ENCODE results near the gene ARL15.

Gene ARL15

DNA sequence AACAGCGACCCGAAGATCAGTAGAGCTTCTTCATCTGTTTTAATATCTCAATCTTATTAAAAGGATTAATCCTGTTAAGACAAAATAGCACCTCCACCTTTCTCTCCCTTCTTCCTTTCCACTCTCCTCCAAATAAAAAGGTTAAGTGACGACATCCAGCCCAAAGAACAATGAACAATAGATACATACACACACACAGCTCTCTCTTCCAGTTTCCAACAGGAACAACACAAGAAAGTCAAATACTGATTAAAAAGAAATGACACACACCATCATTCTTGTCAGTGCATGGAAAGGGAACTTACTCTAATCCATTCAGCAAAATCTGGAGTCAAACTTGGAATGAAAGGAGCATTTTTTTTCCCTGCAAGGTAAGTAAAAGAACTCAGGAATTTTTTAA lies 2.8 kb downstream of the ARL15 start:
- DNase-seq: no peak
- H3K27ac Mint-ChIP-seq: no peak overlapping the region
- H3K9me3 Mint-ChIP-seq: no peaks in the 10 kb centered on the region
- peaks cover 14% of the 10 kb centered on the region for H3K36me3 Mint-ChIP-seq (ENCODE audit: insufficient read depth)
- no peaks in the 10 kb centered on the region for H3K27me3 Mint-ChIP-seq
- H3K4me1 Mint-ChIP-seq (ENCODE audit: low read depth in 2 of 2): peaks cover 26 to 34% of the 10 kb centered on the region in 2 donors
- no peak for ATAC-seq (replicated peaks)
- H3K4me3 Mint-ChIP-seq: no peak overlapping the region

DNA sequence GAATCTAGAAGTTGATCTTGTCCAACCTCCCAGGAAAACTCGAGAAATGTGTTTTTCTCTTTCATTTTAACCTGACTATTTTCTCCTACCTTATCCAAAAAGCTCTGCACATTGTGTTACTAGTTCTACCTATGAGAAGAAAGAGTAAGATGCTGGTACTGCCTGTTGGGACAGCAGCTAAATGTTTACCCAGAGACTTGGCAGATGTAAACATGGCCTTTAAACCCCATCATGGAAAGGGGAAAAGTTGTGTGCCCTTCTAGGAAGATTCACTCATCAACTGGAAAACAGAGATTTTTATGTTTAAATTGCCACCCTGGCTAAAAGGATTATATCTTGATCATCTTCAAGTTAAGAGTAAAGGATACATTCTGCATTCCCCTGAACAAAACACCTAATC lies 3.5 kb downstream of the ARL15 start:
- peaks cover 14% of the 10 kb centered on the region for H3K36me3 Mint-ChIP-seq (ENCODE audit: insufficient read depth)
- ATAC-seq (replicated peaks) (no peak), DNase-seq (no peak)
- H3K27ac Mint-ChIP-seq: no peak overlapping the region
- H3K4me1 Mint-ChIP-seq (ENCODE audit: low read depth in 2 of 2): peaks cover 30 to 36% of the 10 kb centered on the region in 2 donors
- H3K9me3 Mint-ChIP-seq: no peaks in the 10 kb centered on the region
- no peaks in the 10 kb centered on the region for H3K27me3 Mint-ChIP-seq
- H3K4me3 Mint-ChIP-seq: no peak overlapping the region

DNA sequence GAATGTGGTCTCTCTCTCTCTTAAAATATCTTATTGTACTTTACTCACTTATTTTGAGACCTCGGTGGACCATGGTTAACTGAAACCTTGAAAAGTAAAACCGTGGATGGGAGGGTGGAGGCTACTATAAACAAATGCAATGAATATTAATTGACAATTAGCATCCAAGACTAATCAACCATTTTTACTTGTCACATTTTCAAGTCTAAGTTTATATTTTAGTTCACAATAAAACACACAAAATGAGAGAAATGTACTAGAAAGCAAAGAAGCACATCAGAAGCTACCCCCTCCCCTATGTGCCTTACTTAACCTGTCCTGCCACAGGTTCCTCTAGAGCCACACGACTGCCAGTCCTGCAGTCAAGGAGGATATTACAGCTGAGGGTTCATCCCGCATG lies 4.6 kb downstream of the ARL15 start:
- DNase-seq (no peak), ATAC-seq (replicated peaks) (no peak)
- Mint-ChIP-seq H3K4me3 (no peak overlapping the region), H3K4me1 (ENCODE audit: low read depth in 2 of 2) (peaks cover 32 to 37% of the 10 kb centered on the region in 2 donors), H3K36me3 (ENCODE audit: insufficient read depth) (peaks cover 8% of the 10 kb centered on the region), H3K9me3 (no peaks in the 10 kb centered on the region), H3K27ac (no peak overlapping the region), H3K27me3 (no peaks in the 10 kb centered on the region)

DNA sequence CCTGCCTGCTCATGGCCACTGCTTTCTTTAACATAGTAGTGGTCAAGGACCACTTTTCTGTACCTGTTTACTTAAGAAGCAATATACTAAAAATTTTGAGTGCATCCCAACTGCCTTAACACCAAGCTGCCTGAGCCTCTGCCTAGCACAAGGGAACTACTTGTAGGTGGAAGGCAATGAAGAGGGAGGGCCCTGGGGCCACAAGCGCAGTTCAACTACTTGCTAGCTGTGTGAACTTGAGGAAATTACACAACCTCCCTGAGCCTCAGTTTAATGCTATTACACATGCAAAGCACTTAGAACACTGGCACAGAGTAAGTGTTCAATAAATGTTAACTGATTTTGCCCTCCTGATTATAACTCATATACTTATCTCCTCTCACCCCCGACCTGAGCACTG lies 6.3 kb downstream of the ARL15 start:
- ATAC-seq (replicated peaks) (no peak), DNase-seq (no peak)
- no peaks in the 10 kb centered on the region for H3K36me3 Mint-ChIP-seq (ENCODE audit: insufficient read depth)
- peaks cover 34 to 35% of the 10 kb centered on the region in 2 donors for H3K4me1 Mint-ChIP-seq (ENCODE audit: low read depth in 2 of 2)
- no peak overlapping the region for H3K4me3 Mint-ChIP-seq
- no peaks in the 10 kb centered on the region for H3K9me3 Mint-ChIP-seq
- H3K27me3 Mint-ChIP-seq: no peaks in the 10 kb centered on the region
- no peak overlapping the region for H3K27ac Mint-ChIP-seq

DNA sequence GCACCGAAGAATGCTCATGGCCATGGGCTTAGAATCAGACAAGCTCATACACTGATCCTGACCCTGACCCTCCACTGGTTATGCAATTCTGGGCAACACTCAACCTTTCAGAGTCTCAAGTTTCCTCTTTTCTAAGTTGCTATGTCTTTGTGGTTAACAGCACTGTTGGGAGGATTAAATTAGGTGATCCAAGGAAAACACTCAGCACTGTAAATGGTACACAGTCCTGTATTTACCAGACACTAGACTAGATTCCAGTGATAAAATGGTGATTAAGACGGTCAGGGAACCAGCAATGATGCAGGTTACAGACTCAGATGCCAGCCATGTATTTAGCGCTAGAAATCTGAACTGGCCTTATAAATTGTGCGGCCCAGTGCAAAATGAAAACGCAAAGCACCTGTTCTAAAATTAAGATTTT lies 8.1 kb downstream of the ARL15 start:
- Mint-ChIP-seq H3K27me3 (no peaks in the 10 kb centered on the region), H3K4me3 (no peak overlapping the region), H3K36me3 (ENCODE audit: insufficient read depth) (no peaks in the 10 kb centered on the region), H3K27ac (no peak overlapping the region), H3K9me3 (no peaks in the 10 kb centered on the region), H3K4me1 (ENCODE audit: low read depth in 2 of 2) (peaks cover 41 to 43% of the 10 kb centered on the region in 2 donors)
- DNase-seq (no peak), ATAC-seq (replicated peaks) (no peak)

DNA sequence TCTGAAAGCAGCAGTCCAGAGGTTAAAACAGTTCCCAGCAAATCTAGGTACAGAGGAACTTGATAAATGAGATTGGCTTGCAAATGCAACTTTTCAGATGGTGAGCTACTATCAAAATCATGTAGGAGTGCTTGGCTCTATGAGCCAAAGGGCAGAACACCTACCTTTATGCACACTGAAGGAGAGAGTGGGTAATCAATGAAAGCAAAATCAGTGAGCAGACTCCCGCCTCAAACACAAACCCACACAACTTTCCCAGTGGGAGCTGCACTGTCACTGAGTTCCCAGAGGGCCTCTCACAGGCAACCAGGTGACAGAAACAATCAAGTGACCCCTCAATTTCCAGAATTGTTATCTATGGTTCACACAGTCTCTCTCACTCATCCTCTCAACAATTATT lies 8.5 kb downstream of the ARL15 start:
- no peaks in the 10 kb centered on the region for H3K9me3 Mint-ChIP-seq
- H3K27ac Mint-ChIP-seq: no peak overlapping the region
- ATAC-seq (replicated peaks) (no peak), DNase-seq (no peak)
- peaks cover 44 to 45% of the 10 kb centered on the region in 2 donors for H3K4me1 Mint-ChIP-seq (ENCODE audit: low read depth in 2 of 2)
- H3K27me3 Mint-ChIP-seq: no peaks in the 10 kb centered on the region
- no peak overlapping the region for H3K4me3 Mint-ChIP-seq
- H3K36me3 Mint-ChIP-seq (ENCODE audit: insufficient read depth): no peaks in the 10 kb centered on the region

DNA sequence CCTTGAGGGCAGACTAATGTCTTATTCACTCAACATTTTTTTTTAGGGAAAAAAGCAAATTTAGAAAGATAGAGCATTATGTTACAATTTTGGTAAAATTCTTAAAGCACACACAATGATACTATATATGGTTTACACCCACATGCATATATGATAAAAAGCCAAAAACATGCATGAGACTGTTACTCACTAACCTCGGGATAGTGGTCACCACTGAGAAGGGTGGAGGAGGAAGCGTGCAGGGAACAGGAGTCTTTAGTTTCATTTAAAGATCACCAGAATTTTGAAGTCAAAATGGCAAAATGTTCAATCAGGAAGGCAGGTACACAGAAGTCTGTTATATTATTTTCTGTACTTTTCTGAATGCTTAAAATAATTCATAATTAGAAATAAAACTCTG lies 9.2 kb downstream of the ARL15 start:
- DNase-seq (no peak), ATAC-seq (replicated peaks) (no peak)
- no peaks in the 10 kb centered on the region for H3K27me3 Mint-ChIP-seq
- H3K9me3 Mint-ChIP-seq: no peaks in the 10 kb centered on the region
- H3K4me1 Mint-ChIP-seq (ENCODE audit: low read depth in 2 of 2): peaks cover 43 to 50% of the 10 kb centered on the region in 2 donors
- no peak overlapping the region for H3K4me3 Mint-ChIP-seq
- H3K36me3 Mint-ChIP-seq (ENCODE audit: insufficient read depth): no peaks in the 10 kb centered on the region
- H3K27ac Mint-ChIP-seq: no peak overlapping the region

DNA sequence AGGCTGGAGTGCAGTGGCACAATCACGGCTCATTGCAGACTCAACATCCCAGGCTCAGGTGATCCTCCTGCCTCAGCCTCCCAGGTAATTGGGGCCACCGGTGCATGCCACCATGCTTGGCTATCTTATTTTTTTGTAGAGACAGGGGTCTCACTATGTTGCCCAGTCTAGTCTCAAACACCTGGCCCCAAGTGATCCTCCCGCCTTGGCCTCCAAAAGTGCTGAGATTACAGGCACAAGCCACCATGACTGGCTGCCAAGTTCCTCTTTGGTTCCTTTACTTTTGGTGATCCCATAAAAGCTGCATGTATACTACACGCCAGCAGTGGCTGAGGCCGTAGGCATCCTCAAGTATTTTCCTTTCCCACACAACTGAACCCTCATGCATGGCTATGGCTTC lies 11.4 kb downstream of the ARL15 start:
- no peak for ATAC-seq (replicated peaks)
- DNase-seq: no peak
- H3K27ac Mint-ChIP-seq: no peak overlapping the region
- H3K9me3 Mint-ChIP-seq: no peaks in the 10 kb centered on the region
- no peaks in the 10 kb centered on the region for H3K27me3 Mint-ChIP-seq
- H3K4me1 Mint-ChIP-seq (ENCODE audit: low read depth in 2 of 2): peaks cover 55 to 57% of the 10 kb centered on the region in 2 donors
- H3K4me3 Mint-ChIP-seq: no peak overlapping the region
- no peaks in the 10 kb centered on the region for H3K36me3 Mint-ChIP-seq (ENCODE audit: insufficient read depth)

DNA sequence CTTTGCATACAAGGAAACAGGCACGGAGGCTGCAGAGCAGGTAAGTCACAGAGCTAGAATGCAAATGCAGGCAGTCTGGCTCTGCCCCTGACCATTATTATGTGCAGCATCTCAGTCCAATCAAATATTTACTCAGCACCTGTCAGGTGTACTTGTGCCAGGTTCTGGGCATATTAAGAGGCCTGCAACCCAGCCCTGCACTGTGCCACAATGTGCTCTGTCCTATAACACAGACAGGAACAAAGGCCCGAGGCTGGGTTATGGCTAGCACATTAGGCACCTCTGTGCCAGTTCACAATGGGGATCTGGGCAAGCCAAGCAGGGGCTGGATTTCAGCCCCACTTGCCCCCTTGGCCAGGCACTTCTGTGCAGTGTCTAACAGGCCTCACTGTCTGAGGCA lies 14.0 kb downstream of the ARL15 start:
- H3K4me3 Mint-ChIP-seq: no peak overlapping the region
- H3K36me3 Mint-ChIP-seq (ENCODE audit: insufficient read depth): no peaks in the 10 kb centered on the region
- H3K27me3 Mint-ChIP-seq: no peaks in the 10 kb centered on the region
- no peak for DNase-seq
- no peak overlapping the region for H3K27ac Mint-ChIP-seq
- H3K9me3 Mint-ChIP-seq: no peaks in the 10 kb centered on the region
- H3K4me1 Mint-ChIP-seq (ENCODE audit: low read depth in 2 of 2): peaks cover 45 to 58% of the 10 kb centered on the region in 2 donors
- ATAC-seq (replicated peaks): no peak

DNA sequence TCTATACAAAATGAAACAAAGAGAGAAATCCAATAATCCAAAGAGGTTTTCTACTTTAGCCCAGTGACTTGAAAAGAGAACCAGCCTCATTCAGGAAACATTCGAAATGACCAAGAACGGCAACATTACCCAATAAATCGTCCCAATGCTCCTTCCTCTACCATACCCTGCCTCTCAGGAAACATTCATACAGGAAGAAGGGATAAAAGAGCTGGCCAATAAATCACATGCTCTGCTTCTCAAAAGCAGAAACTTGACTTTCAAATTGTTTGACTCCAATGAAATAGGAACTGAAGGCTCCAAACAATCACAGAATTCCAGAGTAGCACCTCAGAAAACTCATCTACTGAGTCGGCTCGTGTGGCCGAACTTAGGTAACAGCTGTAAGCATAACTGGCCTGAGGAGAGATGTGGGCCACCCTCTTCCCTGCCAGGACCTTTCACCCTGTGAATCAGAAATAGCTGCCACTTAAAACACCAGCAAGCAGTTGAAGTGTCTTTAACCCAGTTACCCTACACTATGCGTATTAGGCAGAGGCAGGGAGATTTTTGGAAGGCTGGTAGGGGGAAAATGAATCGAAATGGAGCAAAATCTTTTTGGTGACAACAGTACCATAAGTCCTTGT lies 14.6 kb downstream of the ARL15 start:
- Mint-ChIP-seq H3K27ac (no peak overlapping the region), H3K4me1 (ENCODE audit: low read depth in 2 of 2) (peaks cover 45 to 52% of the 10 kb centered on the region in 2 donors), H3K27me3 (no peaks in the 10 kb centered on the region), H3K9me3 (no peaks in the 10 kb centered on the region), H3K36me3 (ENCODE audit: insufficient read depth) (no peaks in the 10 kb centered on the region), H3K4me3 (no peak overlapping the region)
- DNase-seq: no peak
- ATAC-seq (replicated peaks): no peak

DNA sequence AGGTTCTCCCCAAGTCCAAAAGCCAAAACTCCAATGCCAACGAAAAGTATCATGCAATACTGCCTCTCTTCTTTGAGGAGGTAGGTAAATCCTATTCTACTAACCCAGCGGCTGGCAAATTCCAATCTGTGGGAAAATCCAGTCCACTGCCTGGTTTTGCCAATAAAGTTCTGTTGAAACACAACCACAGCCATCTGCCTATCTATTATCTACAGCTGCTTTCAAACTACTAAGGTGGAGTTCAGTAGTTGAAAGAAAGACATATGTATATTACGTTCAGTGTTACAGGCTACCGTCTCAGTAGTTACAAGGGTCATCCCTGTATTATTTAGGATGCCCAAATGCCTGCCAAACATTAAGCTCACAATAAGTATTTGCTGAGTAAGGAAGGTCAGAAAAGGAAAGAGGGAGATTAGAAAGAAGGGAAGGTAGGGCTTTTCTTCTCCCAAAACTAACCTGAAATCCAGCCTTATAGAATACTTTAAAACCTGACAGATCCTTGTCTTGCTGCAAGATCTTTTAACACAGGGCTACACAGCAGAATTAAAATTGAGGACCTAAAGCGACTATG lies 16.2 kb downstream of the ARL15 start:
- peaks cover 38 to 45% of the 10 kb centered on the region in 2 donors for H3K4me1 Mint-ChIP-seq (ENCODE audit: low read depth in 2 of 2)
- DNase-seq: no peak
- H3K4me3 Mint-ChIP-seq: no peak overlapping the region
- H3K27me3 Mint-ChIP-seq: no peaks in the 10 kb centered on the region
- H3K36me3 Mint-ChIP-seq (ENCODE audit: insufficient read depth): no peaks in the 10 kb centered on the region
- peak overlapping the region in 1 of 2 donors; percentile 52 for H3K27ac Mint-ChIP-seq
- no peak for ATAC-seq (replicated peaks)
- no peaks in the 10 kb centered on the region for H3K9me3 Mint-ChIP-seq

DNA sequence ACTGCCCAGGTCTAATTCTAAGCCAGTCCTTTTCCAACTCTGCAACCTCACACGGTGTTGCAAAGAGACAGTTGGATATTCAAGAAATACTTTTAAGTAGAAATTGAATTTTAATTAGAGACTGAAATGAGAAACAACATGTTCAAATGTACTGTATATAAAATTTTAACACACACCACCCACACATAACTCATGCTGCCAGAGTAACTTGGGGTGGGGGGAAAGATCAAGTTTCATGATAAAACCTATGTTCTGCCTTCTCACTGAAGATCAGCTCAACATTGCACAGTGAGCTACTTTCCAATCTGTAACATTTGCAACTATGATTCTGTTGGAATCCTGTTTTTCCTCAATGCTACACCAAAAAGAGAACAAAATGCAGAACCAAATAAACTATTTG lies 17.5 kb downstream of the ARL15 start:
- H3K4me3 Mint-ChIP-seq: no peak overlapping the region
- DNase-seq: no peak

DNA sequence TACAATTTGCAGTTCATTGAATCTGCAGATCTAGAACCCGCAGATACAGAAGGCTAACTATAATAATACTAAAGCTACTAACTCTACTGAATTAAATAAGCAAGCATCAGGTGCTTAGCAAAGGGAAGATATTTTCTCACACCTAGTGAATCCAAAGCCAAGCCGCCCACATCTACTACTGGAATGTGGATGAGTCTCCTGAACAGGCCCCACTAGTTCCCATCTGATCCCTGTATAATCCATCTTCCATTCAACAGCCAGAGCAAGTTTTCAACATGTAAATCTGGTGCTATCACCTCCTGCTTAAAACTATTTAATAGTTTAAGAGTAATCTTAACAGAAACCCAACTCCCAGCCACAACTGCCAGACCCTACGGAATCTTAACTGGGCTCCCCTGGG lies 18.9 kb downstream of the ARL15 start:
- no peaks in the 10 kb centered on the region for H3K9me3 Mint-ChIP-seq
- ATAC-seq (replicated peaks) (no peak), DNase-seq (no peak)
- peak overlapping the region in 1 of 2 donors; percentile 10 for H3K27ac Mint-ChIP-seq
- no peak overlapping the region for H3K4me3 Mint-ChIP-seq
- H3K27me3 Mint-ChIP-seq: no peaks in the 10 kb centered on the region
- H3K36me3 Mint-ChIP-seq (ENCODE audit: insufficient read depth): no peaks in the 10 kb centered on the region
- peaks cover 23 to 40% of the 10 kb centered on the region in 2 donors for H3K4me1 Mint-ChIP-seq (ENCODE audit: low read depth in 2 of 2)

More for the DNA sequence above, 17.5 kb downstream of the ARL15 start:
- peaks cover 26 to 36% of the 10 kb centered on the region in 2 donors for H3K4me1 Mint-ChIP-seq (ENCODE audit: low read depth in 2 of 2)
- H3K36me3 Mint-ChIP-seq (ENCODE audit: insufficient read depth): no peaks in the 10 kb centered on the region
- H3K27me3 Mint-ChIP-seq: no peaks in the 10 kb centered on the region
- no peaks in the 10 kb centered on the region for H3K9me3 Mint-ChIP-seq
- ATAC-seq (replicated peaks): no peak
- no peak overlapping the region for H3K27ac Mint-ChIP-seq

DNA sequence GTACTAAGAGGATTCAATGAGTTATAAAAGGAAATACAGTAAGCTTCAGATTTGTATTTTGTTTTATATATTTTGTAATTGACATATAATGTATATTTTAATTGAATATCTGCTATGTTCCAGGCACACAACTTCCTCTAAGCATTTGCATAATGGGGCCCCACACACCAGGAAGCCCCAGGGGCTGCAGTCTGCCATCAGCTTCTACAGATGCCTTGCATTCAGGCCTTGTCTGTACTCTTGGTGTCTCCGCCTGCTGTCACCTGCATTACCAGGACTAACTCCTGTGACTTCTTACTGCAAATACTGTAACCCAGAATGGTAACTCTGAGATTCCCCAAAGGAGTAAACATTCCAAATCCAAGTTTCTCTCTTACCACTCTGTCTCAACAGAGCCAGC lies 20.6 kb downstream of the ARL15 start:
- no peak overlapping the region for H3K27ac Mint-ChIP-seq
- H3K4me3 Mint-ChIP-seq: no peak overlapping the region
- no peaks in the 10 kb centered on the region for H3K36me3 Mint-ChIP-seq (ENCODE audit: insufficient read depth)
- no peak for ATAC-seq (replicated peaks)
- no peak for DNase-seq
- no peaks in the 10 kb centered on the region for H3K9me3 Mint-ChIP-seq
- peaks cover 14 to 38% of the 10 kb centered on the region in 2 donors for H3K4me1 Mint-ChIP-seq (ENCODE audit: low read depth in 2 of 2)
- no peaks in the 10 kb centered on the region for H3K27me3 Mint-ChIP-seq

All from effector memory CD8-positive, alpha-beta T cell (primary cell).